Mucosa of descending colon (tissue), 3 donors: ENCODE data around the gene PIK3R5. TPM values are rescaled to one million over a fixed set of nuclear protein-coding genes. Genes with fewer than 3 reads are reported as not detected.

Source experiments
- ATAC-seq: fragments of 200-7000 bp; cut with Tn5 transposase; one replicate; pipeline ENCODE4 v1.9.1; 2020; ENCODE audit warnings: mild to moderate bottlenecking, moderate library complexity
- DNase-seq, 3 donors: peaks; one replicate each; pipeline ENCODE4 v3.0.0-alpha.2; 2020
- H3K36me3 ChIP-seq: fragments of 200-600 bp; one replicate; pipeline ENCODE4 v1.8.0; 2021; ENCODE audit warnings: low read depth, mild to moderate bottlenecking
- H3K4me1 ChIP-seq: fragments of 200-600 bp; one replicate; pipeline ENCODE4 v1.8.0; 2021; ENCODE audit warnings: low read depth, mild to moderate bottlenecking
- H3K4me3 ChIP-seq: fragments of 200-600 bp; one replicate; pipeline ENCODE4 v1.8.0; 2021; ENCODE audit warnings: mild to moderate bottlenecking
- H3K9me3 ChIP-seq: fragments of 200-600 bp; one replicate; pipeline ENCODE4 v1.8.0; 2021; ENCODE audit warnings: mild to moderate bottlenecking
- intact Hi-C, 2 donors: fragments of 100-400 bp; cut with DNase I in 1 of 2; cut with micrococcal nuclease in 1 of 2; formaldehyde crosslinking; loops; one replicate each; pipeline versions ENCODE4 v1.11.0 to v1.11.1; 2022; cut with DNase I, micrococcal nuclease
- total RNA-seq, 3 donors: library from RNA; stranded (reverse); fragmentation: NEBNext Ultra II Directional in 2 of 3; extraction: Animal tissue kit (Norgen Biotek cat#: 25700) in 2 of 3; gene quantifications; one replicate each; pipeline versions ENCODE4 v1.2.1 to v1.2.4, GENCODE V29; 2021 to 2023
- TF ChIP-seq, protein P1 (sequence below): fragments of 200-600 bp; IDR thresholded peaks from one replicate; pipeline ENCODE4 v1.8.0; 2022; ENCODE audit warnings: antibody characterized with exemption, mild to moderate bottlenecking
- donor health status: DM: no; HTN: no; CAD: no; lungs with moderate emphysema.
- donor health status: DM: no; HTN: no; CAD: no.
- donor health status: DM: no; HTN: yes; CAD: no.

The PIK3R5 gene
- total RNA-seq, 3 donors from 2014 or later = 2.7 to 10.4 (median 6.8) TPM

DNA sequence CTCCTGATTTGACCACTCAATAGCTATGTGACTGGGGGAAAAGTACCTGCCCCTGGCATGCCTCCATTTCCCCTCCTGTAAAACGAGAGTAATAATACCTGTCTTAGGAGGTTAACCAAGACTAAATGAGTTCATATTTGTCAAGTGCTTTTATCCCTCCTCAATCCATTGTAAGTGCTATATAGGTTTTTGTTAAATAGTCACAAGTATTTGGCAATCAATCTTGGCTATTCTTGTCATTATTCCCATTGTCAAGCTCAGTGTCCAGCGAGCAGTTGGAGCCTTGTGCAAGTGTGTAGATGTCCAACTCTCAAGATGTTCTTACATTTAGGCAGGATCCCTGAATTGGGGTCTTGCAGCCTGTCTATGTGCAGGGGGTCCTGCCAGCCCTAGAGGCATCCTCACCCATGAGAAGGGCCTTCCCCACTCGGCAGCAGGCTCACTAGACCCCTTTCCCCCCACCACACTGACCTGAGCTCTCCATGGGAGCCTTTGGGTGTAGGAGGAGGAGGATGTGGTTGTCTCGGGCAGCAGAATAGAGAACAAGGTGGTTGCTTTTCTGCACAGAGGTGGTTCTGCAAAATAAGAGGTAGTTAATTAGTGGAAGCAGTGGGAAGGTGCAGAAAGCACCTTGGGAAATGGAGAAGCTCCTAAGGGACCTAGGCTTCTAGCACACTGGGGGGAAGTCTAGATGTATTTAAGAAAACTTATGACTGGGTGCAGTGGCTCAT, 116.0 kb downstream of the PIK3R5 start:
- Histone ChIP-seq H3K4me1 (no peaks in the 10 kb centered on the region), H3K9me3 (no peaks in the 10 kb centered on the region), H3K36me3 (no peaks in the 10 kb centered on the region), H3K4me3 (no peak overlapping the region)
- DNase-seq = no peak
- TF ChIP-seq, protein P1, sequence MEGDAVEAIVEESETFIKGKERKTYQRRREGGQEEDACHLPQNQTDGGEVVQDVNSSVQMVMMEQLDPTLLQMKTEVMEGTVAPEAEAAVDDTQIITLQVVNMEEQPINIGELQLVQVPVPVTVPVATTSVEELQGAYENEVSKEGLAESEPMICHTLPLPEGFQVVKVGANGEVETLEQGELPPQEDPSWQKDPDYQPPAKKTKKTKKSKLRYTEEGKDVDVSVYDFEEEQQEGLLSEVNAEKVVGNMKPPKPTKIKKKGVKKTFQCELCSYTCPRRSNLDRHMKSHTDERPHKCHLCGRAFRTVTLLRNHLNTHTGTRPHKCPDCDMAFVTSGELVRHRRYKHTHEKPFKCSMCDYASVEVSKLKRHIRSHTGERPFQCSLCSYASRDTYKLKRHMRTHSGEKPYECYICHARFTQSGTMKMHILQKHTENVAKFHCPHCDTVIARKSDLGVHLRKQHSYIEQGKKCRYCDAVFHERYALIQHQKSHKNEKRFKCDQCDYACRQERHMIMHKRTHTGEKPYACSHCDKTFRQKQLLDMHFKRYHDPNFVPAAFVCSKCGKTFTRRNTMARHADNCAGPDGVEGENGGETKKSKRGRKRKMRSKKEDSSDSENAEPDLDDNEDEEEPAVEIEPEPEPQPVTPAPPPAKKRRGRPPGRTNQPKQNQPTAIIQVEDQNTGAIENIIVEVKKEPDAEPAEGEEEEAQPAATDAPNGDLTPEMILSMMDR = no peak
- no peak for ATAC-seq
- intact Hi-C loops = no loop called here

DNA sequence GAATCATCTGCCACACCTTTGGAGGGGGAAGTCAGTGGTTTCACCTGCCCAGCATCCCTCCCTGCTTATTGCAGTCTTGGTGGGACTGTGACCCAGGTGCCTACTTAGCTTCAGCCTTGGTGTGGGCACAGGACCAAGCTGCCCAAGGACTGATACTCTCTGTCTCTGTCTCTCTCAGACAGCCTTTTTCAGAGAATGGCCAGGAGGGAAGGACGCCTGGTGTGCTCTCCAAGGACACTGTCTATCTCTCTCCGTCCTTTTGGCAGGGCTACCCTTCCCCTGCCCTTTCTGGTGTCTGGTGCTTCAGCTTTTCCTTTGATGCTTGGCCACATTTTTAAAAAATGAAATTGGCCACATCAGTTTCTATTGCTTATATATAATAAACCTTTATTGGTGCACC, 117.6 kb downstream of the PIK3R5 start:
- no peaks in the 10 kb centered on the region for H3K9me3 ChIP-seq
- DNase-seq = no peak
- TF ChIP-seq, protein P1 = no peak
- no peaks in the 10 kb centered on the region for H3K36me3 ChIP-seq
- intact Hi-C loops = no loop called here
- H3K4me1 ChIP-seq = no peaks in the 10 kb centered on the region
- no peak overlapping the region for H3K4me3 ChIP-seq
- ATAC-seq = no peak

DNA sequence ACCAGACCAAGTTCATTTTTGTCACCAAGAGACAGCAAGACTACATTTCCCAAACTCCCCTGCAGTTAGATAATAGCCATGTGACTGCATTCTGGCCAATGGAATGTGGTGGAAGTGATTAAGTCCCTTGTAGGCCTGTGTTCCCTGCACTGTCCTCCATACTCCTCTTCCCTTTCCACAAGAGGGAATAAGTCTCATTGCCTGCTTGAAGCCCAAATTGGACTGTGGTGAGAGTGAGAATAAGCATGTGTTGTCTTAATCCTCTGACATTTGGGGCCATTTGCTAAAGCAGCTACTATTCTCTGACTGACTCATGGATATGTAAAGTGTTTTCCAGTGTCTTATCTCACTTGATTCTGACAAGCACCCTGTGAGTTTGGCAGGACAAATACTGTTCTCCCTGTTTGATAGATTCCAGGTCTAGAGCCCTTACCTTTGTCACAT, 118.7 kb downstream of the PIK3R5 start:
- no peak for DNase-seq
- ATAC-seq = peak; percentile 53
- no peaks in the 10 kb centered on the region for H3K4me1 ChIP-seq
- intact Hi-C loops = no loop called here
- no peak overlapping the region for H3K4me3 ChIP-seq
- no peaks in the 10 kb centered on the region for H3K9me3 ChIP-seq
- no peaks in the 10 kb centered on the region for H3K36me3 ChIP-seq
- TF ChIP-seq, protein P1 = no peak

DNA sequence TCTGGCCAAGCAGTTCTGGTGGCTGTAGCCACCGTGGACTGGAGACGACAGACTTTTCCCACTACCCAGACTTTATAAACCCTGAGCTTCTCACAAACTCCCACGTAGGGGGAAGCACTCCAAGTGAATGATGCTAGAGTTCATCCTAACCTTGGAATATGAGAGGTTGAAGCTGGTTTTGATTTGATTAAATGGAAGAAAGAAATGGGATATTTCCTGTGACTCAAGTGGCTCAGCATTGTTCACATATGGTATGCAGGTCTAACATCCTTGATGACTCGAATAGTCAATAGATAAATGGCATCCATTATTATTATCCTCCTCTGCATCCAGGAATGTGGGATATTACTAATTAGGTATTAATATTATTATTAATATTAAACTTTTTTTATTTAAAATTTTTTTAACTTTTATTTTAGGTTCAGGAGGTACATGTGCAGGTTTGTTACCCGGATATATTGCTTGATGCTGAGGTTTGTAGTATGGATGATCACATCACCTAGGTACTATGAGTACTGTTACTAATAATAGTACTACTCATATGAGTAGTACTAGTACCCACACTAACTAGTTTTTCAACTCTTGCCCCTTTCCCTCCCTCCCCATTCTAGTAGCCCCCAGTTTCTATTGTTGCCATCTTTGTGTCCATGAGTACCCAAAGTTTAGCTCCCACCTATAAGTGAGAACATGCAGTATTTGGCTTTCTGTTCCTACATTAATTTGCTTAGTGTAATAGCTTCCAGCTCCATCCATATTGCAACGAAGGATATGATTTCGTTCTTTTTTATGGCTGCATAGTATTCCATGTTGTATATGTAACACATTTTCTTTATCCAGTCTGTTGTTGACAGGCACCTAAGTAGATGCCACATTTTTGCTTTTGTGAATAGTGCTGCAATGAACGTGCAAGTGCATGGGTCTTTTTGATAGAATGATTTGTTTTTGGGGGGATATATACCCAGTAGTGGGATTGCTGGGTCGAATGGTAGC, 121.0 kb downstream of the PIK3R5 start:
- DNase-seq (no peak), ATAC-seq (no peak)
- no peaks in the 10 kb centered on the region for H3K36me3 ChIP-seq
- no peaks in the 10 kb centered on the region for H3K9me3 ChIP-seq
- TF ChIP-seq, protein P1 = no peak
- H3K4me3 ChIP-seq = no peak overlapping the region
- intact Hi-C loops = no loop called here
- H3K4me1 ChIP-seq = no peaks in the 10 kb centered on the region

DNA sequence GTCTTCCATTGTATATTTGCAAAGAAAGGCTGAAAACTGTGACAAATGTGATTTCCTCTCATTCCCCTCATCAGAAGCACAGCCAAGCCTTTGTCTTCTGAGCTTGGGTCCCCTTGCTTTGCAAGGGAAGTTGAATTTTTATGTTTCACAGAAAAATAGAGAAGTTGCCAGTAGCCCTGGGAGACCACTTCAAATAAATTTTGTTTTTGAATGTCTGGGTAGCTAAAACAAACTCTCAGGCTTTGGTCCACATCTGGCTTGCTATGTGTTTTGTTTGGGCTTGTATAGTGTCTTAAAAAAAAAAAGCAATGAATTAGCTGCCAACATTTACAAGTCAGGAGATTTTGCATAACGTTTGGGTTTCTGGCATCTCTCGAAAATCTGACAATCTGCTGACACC, 122.2 kb downstream of the PIK3R5 start:
- no peak for ATAC-seq
- intact Hi-C loops = no loop called here
- DNase-seq = no peak
- no peaks in the 10 kb centered on the region for H3K4me1 ChIP-seq
- no peaks in the 10 kb centered on the region for H3K9me3 ChIP-seq
- H3K36me3 ChIP-seq = no peaks in the 10 kb centered on the region
- TF ChIP-seq, protein P1 = no peak
- H3K4me3 ChIP-seq = no peak overlapping the region
